ENCODE results near the gene KRTAP9-2.
"Not testable (repeated sequence)": the region's sequence is repeated elsewhere in the genome, so short reads cannot be mapped to it uniquely, and the experiment has no call there.

KRTAP9-2 gene, protein sequence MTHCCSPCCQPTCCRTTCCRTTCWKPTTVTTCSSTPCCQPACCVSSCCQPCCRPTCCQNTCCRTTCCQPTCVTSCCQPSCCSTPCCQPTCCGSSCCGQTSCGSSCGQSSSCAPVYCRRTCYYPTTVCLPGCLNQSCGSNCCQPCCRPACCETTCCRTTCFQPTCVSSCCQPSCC

DNA sequence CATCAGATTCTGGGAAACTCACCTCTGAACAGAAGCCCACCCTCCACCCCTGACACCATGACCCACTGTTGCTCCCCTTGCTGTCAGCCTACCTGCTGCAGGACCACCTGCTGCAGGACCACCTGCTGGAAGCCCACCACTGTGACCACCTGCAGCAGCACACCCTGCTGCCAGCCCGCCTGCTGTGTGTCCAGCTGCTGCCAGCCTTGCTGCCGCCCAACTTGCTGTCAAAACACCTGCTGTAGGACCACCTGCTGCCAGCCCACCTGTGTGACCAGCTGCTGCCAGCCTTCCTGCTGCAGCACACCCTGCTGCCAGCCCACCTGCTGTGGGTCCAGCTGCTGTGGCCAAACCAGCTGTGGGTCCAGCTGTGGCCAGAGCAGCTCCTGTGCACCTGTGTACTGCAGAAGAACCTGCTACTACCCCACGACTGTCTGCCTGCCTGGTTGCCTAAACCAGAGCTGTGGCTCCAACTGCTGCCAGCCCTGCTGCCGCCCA lies at the start of gene KRTAP9-2:
KRTAP9-2 (plus strand) TSS at position 51 of the 498 bp plus-strand sequence; CDS start at position 58, 7 bp downstream.
- not testable (repeated sequence) for DNase-seq

DNA sequence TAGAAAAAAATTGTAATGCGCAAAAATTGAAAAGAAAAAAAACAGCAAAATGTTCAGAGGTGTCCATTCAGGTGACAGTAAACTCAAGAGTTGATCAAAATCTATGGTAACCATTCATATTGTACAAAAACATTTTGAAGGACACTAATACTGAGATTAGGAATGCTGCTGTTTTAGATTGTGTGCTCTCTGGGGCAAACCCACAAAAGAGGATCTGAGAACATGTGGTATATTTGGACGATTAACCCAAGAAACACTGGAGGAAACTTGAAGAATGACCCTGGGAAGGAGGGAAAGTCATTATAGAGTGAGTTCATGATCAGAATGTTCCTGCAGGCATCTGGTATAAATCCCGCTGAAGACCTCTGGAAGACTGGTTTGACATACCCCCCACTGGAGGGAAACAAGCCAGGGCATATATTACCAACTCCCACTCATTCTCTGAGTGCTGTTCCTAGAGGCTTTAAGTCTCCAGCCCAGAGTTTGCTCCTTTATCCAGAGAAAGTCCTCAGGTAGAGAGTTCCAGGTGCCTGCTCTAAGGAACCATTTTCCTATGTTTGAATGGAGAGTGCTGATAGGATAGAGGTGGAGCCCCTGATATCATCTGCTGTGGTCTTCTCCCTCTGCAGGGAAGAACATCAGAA lies 49.6 kb upstream of the KRTAP9-2 start:
- DNase-seq: no peak

DNA sequence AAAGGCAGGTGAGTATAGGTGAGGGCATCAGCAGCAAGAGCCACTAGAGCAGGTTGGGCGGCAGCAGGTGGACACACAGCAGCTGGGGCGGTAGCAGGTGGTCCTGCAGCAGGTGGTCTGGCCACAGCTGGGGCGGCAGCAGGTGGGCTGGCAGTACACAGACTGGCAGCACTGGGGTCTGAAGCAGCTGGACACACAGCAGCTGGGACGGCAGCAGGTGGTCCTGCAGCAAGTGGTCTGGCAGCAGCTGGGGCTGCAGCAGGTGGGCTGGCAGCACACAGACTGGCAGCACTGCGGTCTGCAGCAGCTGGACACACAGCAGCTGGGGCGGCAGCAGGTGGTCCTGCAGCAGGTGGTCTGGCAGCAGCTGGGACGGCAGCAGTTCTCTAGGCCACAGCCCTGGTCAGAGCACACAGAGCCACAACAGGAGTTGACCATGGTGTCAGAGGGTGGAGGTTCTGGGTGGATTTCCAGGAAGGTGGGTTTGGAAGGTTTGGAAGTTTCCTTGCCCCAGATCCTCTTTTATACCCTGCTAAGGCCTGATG lies 48.6 kb upstream of the KRTAP9-2 start, which contains the start of gene KRTAP4-2:
KRTAP4-2 (minus strand) TSS at position 495 of the 545 bp plus-strand sequence; CDS start at position 438, 57 bp downstream.
- DNase-seq: no peak

DNA sequence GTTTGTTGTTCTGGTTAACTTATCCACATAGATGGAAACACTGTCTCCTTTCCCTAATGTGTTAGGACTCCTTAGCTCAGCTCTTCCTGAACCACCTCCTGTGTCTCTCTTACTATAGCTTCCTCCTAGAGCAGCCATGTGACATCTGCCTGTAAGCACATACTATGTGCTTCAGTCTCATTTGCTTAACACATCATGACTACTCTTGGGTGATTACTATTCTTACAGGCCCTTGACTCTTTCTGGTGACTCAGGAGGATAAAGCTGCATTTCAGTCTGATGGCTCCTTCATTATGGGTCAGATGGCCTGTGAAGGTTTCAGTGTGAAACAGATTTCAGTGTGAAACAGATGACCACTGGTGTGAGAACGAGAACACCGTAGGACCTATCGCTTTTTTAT lies 48.1 kb upstream of the KRTAP9-2 start:
- DNase-seq: no peak

DNA sequence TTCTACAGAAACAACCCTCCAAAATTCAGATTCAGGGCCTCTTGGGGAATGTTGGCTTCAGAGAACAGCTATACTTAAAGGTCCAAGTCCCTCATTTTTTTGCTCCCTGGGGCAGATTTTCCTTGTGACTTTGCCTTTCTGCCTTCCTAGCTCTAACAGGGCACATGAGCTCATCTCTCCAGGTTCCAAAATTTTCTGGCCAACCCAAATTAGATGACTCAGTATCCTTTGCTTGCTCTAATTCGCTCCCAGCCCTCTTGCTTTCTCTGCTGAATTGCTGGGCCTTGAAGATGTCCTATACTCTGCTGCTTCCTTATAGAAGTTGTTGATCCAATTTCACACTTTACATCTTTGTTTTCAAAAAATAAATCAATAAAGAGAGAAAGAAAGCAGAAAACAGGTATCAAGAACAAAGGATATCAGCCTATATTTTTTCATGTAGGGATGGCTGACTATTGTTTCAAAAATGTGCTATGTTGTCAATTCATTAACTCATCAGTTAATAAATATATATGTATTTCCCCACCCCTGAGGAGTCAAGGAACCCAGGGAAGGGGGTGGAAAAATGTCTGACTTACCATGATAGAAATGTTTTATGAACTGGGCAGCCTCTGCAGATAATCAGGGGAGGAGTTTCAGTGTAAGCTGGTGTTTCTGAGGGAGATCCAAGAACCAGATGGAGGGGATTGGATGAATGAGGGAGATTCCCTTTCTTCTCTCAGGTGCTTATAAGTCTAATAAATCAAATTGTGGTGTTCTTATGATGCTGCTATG lies 47.4 kb upstream of the KRTAP9-2 start:
- DNase-seq: no peak

DNA sequence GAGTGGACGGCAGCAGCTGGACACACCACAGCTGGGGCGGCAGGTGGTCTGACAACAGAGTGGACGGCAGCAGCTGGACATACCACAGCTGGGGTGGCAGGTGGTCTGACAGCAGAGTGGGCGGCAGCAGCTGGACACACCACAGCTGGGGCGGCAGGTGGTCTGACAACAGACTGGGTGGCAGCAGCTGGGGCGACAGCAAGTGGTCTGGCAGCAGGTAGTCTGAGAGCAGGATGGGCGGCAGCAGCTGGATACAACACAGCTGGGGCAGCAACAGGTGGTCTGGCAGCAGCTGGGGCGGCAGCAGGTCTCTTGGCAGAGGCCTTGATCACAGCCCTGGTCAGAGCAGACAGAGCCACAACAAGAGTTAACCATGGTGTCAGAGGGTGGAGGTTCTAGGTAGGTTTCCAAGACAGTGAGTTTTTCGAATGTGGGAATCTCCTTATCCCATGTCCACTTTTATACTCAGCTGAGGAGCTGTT lies 41.9 kb upstream of the KRTAP9-2 start, which contains the start of gene KRTAP4-1:
KRTAP4-1 (minus strand) TSS at position 432 of the 482 bp plus-strand sequence; CDS start at position 375, 57 bp downstream.
- DNase-seq: no peak

DNA sequence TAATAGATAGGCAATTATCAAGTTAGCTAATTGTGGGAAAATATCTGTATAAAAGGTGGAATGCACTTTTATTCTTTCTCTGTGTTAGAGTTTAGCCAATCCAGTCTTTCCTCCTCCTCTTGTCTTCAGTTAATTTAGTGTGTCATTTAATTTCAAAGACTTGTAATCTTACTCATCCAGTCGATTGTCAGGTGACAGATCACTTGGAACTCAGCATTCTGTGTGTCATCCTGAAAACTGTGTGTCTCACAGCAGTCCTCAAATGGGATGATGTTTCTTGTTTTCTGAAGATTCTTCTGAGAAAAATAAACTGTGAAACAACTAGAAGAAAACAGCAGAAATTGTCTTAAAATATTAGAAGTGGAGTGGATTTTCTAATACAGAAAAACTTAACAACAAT lies 41.4 kb upstream of the KRTAP9-2 start:
- no peak for DNase-seq

DNA sequence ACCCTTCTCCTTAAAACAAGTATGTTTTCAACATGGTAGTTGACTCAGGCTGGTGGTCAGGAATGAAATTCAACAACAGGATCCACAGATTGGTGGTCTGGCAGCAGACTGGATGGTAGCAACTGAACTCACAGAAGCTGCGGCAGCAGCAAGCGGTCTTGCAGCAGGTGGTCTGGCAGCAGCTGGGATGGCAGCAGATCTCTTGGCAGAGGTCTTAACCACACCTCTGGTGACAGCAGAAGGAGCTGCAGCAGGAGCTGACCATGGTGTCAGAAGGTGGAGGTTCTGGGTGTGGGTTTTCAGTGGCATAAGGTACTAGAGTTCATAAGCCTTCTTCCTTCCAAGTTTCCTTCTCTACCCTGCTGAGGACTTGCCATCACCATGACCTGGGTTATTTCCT lies 39.6 kb upstream of the KRTAP9-2 start:
- no peak for DNase-seq

DNA sequence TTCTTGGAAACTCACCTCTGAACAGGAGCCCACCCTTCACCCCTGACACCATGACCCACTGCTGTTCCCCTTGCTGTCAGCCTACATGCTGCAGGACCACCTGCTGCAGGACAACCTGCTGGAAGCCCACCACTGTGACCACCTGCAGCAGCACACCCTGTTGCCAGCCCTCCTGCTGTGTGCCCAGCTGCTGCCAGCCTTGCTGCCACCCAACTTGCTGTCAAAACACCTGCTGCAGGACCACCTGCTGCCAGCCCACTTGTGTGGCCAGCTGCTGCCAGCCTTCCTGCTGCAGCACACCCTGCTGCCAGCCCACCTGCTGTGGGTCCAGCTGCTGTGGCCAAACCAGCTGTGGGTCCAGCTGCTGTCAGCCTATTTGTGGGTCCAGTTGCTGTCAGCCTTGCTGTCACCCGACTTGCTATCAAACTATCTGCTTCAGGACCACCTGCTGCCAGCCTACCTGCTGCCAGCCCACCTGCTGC lies 36.6 kb upstream of the KRTAP9-2 start, which contains the start of gene KRTAP9-1:
KRTAP9-1 (plus strand) TSS at position 51 of the 482 bp plus-strand sequence; CDS start at position 51, 0 bp downstream.
- DNase-seq: not testable (repeated sequence)

DNA sequence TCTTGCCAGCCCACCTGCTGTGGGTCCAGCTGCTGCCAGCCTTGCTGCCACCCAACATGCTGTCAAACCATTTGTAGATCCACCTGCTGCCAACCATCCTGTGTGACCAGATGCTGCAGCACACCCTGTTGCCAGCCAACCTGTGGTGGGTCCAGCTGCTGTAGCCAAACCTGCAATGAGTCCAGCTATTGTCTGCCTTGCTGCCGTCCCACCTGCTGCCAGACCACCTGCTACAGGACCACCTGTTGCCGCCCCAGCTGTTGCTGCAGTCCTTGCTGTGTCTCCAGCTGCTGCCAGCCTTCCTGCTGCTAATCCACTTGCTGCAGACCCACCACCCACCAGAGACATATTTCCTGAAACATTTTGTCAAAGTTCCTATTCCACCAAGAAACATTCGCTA lies 36.1 kb upstream of the KRTAP9-2 start:
- no peak for DNase-seq

DNA sequence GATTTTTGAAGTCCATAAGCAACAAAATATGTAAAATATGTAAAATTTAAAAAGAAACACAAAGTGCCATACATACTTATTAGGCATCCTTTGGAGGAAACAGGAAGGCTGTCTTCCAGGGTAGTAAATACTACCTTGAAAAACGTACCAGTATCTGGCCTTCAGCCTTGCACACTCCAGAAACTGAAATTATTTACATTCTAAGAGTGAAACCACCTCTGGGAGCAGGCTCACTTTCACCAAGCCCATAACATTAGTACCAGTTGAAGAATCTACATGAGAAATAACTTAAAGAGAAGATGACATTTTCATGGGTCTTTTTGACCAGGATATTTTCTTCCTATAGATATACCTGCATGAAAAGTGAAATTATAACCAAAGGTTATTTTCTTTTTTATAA lies 30.4 kb upstream of the KRTAP9-2 start:
- DNase-seq: no peak

DNA sequence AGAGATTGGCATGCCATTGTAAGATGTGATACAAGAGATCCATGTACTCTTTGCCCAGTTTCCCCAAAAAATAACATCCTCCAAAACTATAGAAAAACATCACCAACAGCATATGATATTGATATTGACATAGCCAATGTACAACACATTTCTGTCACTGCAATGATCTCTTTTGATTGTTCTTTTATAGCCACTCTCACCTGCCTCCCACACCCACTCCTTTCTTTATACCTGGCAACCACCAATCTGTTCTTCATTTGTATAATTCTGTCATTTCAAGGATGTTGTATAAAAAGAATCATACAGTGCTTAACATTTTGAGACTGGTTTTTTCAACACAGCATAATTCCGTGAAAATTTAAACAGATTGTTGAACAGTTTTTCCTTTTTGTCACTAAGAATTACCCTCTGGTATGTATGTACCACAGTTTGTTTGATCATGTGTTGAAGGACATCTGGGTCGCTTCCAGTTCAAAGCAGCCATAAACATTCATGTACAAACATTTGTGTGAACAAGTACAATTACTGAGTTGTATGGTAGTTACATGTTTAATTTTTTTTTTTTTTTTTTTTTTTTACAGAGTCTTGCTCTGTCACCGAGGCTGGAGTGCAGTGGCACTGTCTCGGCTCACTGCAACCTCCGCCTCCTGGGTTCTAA lies 26.9 kb upstream of the KRTAP9-2 start:
- DNase-seq: no peak

DNA sequence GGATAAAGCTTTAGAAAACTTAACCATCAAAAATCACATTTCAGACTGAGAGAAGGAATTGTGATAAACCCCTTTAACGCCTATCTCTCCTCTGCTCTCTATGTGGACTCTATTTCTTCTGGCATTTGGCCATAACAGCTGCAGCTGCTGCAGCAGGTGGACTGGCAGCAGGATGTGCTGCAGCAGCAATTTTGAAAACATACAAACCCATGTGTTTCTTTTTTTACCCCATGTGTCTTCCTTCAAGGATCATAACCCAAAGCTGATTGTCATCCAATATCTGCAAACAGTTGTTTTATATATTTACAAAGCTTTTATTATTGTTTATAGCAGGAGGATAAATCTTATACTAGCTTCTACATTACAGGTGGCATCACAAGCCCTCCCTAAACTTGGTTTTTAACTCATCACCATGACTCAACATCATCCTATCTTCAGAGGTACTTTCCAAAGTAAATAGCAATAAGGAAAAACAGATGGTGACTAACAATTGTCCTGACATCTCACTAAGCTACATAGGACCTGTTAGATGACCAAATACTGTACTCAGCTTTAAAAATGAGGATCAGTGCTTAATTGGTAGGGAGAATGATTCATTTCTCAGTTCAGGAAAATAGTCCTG lies 14.5 kb upstream of the KRTAP9-2 start:
- peak; percentile 29 to 78 (median 56) for DNase-seq

DNA sequence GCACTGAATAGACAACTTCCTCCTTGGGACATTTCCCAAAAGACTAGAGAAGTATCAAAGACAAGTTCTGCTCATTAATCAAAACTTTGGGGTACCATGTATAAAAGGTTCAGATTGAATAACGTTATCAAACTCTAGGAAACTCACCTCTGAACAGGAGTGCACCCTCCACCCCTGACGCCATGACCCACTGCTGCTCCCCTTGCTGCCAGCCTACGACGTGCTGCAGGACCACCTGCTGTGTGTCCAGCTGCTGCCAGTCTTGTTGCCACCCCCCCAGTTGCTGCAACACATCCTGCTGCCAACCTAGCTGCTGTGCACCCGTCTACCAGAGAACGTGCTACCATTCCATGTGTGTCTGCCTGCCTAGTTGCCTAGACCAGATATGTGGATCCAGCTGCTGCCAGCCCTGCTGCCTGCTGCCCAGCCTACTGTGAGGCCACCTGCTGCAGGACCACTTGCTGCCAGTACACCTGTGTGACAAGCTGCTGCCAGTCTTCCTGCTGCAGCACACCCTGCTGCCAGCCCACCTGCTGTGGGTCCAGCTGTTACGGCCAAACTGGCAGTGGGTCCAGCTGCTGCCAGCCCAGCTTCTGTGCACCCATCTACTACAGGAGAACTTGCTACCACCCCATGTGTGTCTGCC lies 13.8 kb upstream of the KRTAP9-2 start:
- DNase-seq: peak in 2 of 3 experiments; percentile 55 to 78

DNA sequence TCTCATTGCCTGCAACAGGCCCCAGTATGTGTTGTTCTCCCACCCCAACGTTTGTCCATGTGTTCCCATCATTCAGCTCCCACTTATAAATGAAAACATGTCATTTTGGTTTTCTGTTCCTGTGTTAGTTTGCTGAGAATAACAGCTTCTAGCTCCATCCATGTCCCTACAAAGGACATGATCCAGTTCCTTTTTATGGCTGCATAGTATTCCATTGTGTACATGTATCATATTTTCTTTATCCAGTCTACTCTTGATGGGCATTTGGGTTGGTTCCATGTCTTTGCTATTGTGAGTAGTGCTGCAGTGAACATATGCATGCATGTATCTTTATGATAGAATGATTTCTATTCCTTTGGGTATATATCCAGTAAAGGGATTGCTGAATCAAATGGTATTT lies 10.8 kb upstream of the KRTAP9-2 start:
- DNase-seq: no peak

DNA sequence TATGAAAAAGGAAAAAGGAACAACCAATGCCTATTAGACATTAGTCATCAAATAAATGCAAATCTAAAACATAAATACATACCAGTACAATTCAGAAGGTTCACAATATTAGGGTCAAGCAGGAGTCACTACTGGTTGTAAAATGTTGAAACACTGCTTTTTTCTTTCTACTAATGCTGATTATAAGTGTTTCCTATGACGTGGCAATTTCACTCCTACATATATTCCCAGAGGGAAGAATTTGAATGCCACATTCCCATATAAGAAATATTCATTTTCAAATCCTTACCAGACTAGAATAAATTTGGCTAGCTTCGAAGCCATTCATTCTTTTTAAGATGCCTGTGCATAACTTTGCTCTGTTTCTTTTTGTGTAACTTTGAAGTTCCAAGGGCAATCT lies 2.6 kb upstream of the KRTAP9-2 start:
- DNase-seq: no peak

DNA sequence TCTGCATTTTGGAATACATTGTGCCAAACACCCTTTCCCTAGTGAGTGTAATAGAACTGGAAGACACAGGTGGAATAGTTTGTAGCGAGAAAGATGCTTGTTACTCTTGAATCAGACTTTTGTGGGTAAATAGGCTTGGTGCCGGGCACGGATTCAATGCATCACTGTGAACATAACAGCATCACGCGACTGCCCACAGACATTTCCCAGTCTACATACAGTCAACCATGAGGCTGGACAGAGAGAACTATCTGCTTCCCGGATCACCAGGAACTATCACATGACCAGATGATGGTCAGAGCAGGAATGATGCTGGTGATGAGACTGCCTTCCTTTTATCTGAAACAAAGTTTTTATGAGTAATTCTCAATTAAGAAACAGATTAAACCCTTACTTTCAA lies 397 bp upstream of the KRTAP9-2 start:
- no peak for DNase-seq

DNA sequence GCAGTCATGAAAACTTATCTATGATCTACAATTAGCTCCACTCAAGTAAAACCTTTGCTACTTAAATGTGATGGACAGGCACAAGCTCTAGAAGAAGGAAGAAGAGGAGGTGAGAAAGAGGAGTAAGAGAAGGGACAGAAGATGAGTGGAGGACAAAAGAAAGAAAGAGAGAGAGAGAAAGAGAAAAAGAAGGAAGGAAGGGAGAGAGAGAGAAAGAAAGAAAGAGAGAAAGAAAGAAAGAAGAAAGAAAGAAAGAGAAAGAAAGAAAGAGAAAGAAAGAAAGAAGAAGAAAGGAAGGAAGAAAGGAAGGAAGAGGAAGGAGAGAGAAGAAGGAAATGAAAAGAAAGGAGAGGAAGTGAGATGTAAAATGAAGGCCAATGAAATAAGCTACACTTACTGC lies 3.6 kb downstream of the KRTAP9-2 start:
- DNase-seq: no peak

DNA sequence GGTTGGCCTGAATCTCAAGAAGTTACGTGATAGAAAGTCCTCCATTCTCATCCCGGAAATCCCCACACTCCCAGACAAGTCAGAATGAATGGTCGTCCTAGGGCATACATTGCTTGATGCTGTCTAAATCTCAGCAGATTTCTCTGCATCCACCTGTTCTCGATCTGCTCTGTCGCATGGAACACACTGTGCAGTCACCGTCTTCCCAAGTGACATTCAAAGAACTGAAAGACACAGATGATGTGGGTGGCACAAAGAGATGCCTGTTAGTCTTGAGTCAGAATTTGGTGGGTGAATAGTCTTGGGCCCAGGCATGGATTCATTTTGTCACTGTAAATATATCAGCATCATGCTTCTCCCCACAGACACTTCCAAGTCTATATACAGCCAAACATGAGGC lies 5.3 kb downstream of the KRTAP9-2 start:
- no peak for DNase-seq

DNA sequence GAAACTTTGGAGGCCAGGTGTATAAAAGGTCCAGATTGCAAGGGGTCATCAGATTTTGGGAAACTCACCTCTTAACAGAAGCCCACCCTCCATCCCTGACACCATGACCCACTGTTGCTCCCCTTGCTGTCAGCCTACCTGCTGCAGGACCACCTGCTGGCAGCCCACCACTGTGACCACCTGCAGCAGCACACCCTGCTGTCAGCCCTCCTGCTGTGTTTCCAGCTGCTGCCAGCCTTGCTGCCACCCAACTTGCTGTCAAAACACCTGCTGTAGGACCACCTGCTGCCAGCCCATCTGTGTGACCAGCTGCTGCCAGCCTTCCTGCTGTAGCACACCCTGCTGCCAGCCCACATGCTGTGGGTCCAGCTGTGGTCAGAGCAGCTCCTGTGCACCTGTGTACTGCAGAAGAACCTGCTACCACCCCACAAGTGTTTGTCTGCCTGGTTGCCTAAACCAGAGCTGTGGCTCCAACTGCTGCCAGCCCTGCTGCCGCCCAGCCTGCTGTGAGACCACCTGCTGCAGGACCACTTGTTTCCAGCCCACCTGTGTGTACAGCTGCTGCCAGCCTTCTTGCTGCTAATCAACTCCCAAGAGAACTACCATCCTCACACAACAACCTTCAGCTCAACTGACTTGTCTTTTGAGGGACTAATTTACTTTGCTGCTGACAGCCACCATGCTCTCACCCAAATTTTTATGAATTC lies 6.1 kb downstream of the KRTAP9-2 start, which contains the start of gene KRTAP9-3:
KRTAP9-3 (plus strand) TSS at position 51 of the 707 bp plus-strand sequence; CDS start at position 104, 53 bp downstream.
- DNase-seq: peak in 1 of 3 experiments; percentile 18

All from NCI-H1417 (cell line).